Activated CD4-positive, CD25-positive, alpha-beta regulatory T cell treated with anti-CD3 and anti-CD28 coated beads, Interleukin-2, amount 50 U/mL, for 16 hours (primary cell): Measurements from ENCODE around the gene ENSA.
"Not testable (repeated sequence)": the region's sequence is repeated elsewhere in the genome, so short reads cannot be mapped to it uniquely, and the experiment has no call there.

Experiments used
- DNase-seq: peaks from one replicate; pipeline ENCODE4 v3.0.0-alpha.2; 2020; ENCODE audit warnings: low read depth, low spot score

The ENSA gene

DNA sequence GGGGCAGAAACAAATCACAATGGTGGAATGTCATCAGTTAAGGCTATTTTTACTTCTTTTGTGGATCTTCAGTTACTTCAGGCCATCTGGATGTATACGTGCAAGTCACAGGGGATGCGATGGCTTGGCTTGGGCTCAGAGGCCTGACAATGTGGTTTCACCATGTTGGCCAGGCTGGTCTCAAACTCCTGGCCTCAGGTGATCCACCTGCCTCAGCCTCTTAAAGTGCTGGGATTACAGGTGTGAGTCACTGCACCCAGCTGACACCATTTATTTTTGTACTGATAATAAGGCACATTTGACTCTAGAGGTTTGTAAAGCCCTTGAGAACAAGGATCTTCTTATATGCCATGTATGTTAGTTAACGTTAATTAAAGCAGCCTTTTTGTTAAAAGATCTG, 48.4 kb downstream of the ENSA start:
- DNase-seq = not testable (repeated sequence)

DNA sequence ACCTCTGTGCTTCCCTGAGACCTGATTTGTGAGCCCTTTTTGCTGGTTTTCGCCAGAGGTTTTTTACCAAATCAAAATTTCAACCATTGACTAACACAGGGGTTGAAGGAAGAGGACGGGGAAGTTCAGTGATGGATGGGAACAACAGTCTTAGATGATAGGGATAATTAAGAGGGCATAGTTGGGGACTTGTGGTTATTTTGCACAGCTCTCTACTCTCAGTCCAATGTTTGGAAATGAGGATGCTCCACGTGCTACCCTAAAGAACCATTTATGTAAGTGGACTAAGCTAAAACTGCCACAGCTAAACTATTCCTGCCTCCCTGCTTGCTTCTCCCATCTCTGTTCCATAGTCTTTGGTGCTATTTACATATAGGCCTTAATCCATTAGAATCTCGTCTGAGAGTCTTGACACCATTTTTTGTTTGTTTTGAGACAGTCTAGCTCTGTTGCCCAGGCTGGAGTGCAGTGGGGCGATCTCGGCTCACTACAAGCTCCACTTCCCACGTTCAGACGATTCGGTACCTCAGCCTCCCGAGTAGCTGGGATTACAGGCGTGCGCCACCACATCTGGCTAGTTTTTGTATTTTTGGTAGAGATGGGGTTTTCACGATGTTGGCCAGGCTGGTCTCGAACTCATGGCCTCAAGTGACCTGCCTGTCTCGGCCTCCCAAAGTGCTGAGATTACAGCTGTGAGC, 49.3 kb downstream of the ENSA start:
- DNase-seq = no peak

DNA sequence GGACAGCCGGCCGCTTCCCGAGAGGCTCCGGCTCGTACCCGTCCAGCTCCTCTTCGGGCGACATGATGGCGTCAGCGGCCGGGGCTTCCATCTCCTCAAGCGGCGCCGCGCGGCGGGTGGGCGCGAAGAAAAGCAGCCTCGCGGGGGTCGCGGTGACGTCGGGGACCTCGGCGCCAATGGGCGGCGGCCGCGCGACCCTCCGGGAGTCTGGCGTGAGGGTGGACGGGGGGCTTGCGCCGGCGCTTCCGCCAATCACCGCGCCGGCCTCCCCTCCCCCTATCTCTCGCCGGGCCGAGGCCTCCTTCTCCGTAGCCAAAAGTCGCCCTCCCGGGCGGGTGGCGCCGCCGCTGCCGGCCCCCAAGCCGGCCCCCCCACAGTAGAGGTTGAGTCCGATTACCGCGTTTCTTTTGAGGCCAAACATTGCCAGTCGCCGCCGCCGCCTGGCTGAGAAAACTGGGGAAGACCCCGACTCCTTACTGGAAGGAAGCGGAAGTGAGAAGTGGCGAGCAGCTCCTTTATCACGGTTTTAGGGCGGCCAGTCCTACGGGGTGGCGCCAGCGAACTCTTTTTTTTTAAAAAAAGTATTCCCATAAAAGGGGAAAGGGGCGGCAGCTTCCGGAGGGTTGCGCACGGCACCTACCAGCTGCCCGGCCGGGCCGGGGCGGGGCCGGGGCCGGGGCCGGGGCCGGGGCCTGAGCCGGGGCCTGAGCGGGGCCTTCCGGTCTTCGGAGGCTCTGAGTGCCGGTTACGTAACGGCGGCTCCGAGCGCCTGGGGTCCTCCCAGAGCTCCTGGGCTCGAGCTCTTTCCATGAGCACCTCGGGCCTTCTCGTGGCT, 50.1 kb downstream of the ENSA start, which contains the start of gene MCL1:
Gene MCL1, minus strand, starts transcription at position 501 of the 835 bp plus-strand sequence. Its CDS starts 80 bp downstream, at position 421.
- DNase-seq = peak; percentile 81

DNA sequence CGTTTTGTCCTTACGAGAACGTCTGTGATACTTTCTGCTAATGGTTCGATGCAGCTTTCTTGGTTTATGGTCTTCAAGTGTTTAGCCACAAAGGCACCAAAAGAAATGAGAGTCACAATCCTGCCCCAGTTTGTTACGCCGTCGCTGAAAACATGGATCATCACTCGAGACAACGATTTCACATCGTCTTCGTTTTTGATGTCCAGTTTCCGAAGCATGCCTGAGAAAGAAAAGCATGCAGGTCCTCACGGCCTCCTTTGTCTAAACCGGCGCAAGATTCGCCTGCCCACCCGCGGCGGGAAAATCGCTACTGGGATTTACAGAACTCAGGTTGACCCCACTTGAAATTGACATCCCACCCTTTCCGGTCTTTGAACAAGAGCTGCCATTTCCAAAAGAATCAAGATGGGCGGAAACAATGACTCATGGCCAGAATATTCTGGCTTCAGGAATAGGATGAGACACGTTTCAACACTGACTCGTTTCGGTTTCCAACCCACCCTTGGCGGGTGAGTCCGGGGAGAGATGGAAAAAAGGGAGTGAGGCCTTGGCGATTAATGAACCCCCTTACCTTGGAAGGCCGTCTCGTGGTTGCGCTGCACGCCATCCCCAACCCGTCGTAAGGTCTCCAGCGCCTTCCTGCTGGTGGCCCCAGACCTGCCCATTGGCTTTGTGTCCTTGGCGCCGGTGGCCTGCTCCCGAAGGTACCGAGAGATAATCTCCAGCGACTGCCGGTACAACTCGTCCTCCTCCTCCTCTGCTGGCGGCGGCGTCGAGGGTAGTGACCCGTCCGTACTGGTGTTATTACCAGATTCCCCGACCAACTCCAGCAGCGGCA, 50.9 kb downstream of the ENSA start:
- no peak for DNase-seq

DNA sequence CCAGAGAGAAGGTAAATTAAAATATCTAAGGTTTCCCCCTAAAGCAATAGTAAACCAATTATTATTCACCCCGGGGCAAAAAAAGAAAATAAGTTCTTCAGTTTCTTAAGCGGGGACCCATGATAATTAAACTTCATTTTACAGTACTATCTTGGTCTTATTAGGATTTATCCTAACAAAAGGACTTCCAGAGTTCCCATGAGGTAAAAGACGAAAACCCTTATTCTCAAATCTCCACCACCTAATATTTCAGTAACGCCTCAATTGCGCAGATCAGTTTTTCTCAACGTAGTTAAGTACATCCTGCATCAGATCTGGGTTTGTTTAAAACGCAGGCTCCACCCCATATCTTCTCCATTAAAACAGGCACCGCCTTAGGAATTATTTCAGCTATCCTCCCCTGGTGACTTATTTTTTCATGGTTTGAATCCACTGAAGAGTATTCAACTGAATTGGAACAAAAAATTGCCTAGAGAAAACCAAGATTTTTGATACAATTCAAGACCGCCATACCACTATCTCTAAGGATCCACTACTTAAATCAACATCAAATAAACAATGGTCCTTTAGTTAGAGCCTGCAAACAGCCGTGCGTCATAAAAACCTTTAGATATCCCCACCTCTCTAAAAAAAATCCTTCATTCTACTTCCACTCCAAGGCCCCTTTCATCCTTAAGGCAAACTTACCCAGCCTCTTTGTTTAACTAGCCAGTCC, 51.7 kb downstream of the ENSA start:
- DNase-seq = no peak

DNA sequence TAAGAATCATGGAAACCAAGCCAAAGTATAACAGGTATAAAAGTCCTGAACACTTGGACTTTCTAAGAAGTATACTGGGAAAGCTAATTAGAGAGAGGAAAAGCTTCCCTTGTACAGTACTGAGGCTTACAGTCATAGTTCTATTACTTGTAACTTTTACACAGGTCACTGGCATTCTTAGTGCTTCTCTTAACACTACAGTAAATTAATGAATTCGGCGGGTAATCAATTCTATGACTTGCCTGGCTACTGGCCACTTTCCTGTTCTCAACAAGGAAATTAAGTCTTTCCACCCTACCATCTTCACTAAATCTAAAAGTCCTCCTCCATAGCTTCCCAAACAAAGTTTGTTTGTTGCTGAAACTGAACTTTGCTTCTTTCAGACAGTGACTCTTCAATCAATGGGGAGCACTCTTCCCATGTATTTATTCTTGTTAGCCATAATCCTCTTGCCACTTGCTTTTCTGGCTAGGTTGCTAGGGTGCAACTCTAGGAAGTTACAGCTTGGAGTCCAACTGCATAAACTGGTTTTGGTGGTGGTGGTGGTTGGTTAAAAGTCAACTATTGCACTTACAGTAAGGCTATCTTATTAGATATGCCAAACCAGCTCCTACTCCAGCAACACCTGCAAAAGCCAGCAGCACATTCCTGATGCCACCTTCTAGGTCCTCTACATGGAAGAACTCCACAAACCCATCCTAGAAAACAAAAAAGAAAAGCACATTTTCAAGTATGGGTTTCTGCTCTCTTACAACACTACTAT, 52.4 kb downstream of the ENSA start:
- DNase-seq = no peak

DNA sequence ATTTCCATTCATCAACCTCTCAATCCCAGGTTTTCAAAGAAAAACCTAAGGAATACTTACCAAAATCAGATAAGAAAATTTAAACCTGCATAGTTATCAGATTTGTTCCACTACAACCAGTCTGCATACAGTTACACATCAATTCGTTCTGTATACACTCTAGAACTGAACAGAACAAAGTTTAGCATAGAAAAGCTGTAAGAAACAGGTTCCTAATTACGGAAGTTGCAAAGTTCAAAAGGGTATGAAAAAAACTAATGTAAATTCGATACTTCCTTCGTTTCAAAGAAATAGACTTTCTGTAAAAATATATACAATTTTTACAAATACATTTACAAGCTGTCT, 53.1 kb downstream of the ENSA start:
- no peak for DNase-seq

DNA sequence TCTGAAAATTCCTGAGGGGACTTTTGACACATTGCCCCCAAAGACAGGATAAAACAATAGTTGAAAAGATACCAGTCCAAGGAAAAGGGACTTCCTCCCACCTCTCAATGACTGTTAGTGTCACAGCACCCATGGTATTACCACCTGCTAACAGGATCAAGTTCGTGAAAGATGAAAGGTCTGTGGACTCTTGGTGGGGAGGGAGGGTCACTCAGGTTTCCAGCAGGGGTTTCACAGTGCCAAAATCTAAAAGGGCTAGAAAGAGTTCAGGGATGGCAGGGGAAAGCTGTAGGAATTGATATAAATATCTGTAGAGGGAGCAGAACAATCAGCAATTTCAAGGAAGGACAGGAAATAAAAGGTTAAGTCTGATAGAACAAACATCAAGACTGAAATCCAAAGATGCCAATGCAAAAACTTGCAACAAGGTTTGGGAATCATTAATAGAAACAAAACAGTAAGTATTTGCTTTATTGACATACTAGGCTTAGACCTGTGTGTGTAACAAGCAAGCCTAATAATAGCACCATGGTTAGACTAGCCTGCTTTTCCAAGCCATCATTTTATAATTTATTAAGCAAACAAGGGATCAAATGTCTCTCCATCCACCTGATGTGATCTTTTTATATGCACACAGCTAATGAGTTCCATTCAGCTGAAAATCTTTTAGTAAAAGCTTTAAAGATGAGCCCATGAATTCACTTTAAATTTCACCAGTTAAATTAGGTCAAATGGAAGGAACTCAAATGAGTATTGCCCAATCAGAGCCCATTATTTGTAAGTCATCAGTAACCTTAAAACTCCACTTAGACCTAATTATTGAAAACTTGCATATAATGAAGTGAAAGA, 53.7 kb downstream of the ENSA start:
- no peak for DNase-seq

DNA sequence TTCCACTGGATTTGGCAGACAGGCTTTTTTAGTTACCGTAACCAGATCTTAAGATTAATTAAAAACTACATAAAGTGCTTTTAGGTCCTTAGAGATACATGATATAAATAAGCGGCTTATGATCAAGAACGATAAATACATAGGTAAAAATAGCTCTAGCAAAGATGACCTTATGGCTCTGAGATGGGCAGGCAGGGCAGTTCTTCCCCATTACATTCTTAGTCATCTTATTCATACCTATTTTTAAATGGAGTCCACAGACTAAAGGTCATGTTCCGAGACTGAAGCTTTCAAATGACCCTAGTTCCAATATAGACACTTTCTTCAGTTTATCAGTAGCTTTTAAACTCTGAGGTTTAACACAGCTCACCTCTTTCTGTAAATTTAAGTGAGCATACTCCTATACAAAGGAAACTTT, 54.3 kb downstream of the ENSA start:
- no peak for DNase-seq

DNA sequence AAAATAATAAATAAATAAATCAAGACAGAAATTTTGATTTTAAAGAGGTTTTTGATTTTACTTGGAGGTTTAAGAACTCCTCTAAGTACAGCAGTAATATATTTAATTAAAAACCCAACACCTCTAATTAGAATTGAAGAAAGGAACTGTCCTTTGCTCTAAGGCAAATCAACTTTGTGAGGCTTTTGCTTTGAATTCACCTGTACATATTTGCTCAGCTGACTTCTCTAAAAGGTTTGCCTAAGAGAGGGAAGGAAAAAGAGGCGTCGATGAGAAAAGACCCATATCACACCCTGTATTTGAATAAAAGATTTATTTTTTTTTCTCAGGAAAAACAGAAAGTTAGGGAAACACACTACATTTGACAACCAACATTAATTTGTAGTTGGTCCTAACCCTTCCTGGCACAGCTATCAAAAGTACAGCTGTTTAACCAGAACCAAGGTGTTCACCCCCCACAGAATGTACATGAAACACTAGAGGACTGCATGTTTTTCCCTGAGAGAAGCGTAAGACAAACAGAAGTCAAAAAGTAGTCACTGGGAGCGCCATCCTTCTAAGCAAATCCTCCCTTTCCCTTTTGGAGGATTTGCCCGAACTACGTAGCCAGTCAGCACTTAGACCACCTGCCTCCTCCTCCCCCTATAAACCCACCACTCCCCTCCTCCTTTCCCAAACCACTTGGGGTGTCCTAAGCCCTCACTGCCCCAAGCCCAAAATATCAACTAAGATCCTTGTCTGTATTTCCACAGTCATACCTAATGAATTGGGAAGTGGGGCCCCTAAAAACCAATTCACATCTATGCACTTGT, 54.9 kb downstream of the ENSA start:
- DNase-seq = no peak

DNA sequence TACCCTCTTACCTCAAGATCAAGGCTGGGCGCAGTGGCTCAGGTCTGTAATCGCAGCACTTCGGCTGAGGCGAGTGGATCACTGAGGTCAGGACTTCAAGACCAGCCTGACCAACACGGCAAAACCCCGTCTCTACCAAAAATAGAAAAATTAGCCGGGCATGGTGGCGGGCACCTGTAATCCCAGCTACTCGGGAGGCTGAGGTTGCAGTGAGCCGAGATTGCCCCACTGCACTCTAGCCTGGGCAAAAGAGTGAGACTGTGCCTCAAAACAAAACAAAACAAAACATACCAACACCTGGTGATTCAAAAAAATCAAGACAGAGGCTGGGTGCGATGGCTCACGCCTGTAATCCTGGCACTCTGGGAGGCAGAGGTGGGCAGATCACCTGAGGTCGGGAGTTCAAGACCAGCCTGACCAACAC, 55.8 kb downstream of the ENSA start:
- DNase-seq = not testable (repeated sequence)

DNA sequence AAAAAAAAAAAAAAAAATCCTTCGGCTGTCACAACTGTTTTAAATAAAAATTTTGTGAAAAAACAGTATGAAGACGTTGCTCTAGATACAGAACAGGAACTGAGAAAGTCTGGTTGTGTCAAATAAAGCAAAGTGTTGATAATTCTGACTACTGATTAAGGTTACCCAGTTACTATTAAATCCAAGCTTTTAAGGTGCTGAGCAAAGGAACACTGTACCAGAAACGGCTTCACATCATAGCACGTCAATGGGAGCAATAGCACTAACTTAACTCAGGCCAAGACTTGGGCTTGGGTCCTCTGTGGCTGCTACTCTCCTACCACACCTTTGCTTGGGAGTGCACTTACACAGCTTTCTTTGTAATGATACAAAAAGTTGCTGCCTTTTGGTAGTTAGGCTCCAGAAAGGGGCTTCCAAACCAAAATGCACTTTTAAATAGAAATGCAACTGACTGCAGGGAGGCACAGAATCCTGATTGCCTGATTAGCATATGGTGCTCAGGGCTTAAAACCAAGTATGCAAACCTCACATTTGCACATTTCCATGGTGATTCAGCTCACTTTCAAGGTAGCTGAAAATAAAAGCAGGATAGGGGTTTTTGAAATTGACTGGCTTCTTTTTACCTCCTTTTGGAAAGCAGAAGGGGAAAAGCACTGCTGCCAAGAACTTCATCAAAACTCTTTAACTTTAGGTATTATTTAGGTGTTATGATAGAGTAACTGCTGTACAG, 56.3 kb downstream of the ENSA start:
- no peak for DNase-seq
